Neural cell (in vitro differentiated cells): Measurements from ENCODE around the gene ST14. TPM values are rescaled to one million over a fixed set of nuclear protein-coding genes. Genes with fewer than 3 reads are reported as not detected.

Source experiments
- H2AFZ ChIP-seq: fragments of 200-600, 300-800 bp; sonication (generic), shearing (Covaris generic); 2 replicates; pipeline ENCODE4 v1.6.0; 2014; ENCODE audit warnings: low read depth, mild to moderate bottlenecking, antibody characterized with exemption, low read length, moderate library complexity
- H3F3A ChIP-seq: fragments of 200-600 bp; shearing (Covaris generic); 2 replicates; pipeline ENCODE4 v1.6.1; 2016; ENCODE audit warnings: mild to moderate bottlenecking, moderate library complexity, mixed read lengths, antibody characterized with exemption, low read length; ENCODE audit not compliant: insufficient read depth, poor library complexity, severe bottlenecking
- H3K27ac ChIP-seq: fragments of 200-600, 300-800 bp; sonication (generic), shearing (Covaris generic); 2 replicates; pipeline ENCODE4 v1.5.1; 2014; ENCODE audit warnings: mild to moderate bottlenecking, low read length, moderate library complexity
- H3K27me3 ChIP-seq: fragments of 300-800, 200-600 bp; sonication (generic), shearing (Covaris generic); 2 replicates; pipeline ENCODE4 v1.6.0; 2014; ENCODE audit warnings: mild to moderate bottlenecking, low read depth, low read length, moderate library complexity; ENCODE audit not compliant: insufficient read depth
- H3K36me3 ChIP-seq: fragments of 300-800, 200-600 bp; sonication (generic), shearing (Covaris generic); 2 replicates; pipeline ENCODE4 v1.5.1; 2014; ENCODE audit warnings: mild to moderate bottlenecking, antibody characterized with exemption, low read length, moderate library complexity; ENCODE audit not compliant: insufficient read depth
- H3K4me2 ChIP-seq: fragments of 300-800, 200-600 bp; sonication (generic), shearing (Covaris generic); 2 replicates; pipeline ENCODE4 v1.6.0; 2014; ENCODE audit warnings: mild to moderate bottlenecking, low read length
- H3K4me3 ChIP-seq: fragments of 300-800, 200-600 bp; sonication (generic), shearing (Covaris generic); 2 replicates; pipeline ENCODE4 v1.5.1; 2014; ENCODE audit warnings: mild to moderate bottlenecking, low read length, moderate library complexity
- H3K79me2 ChIP-seq: fragments of 200-600 bp; shearing (Covaris generic); replicated peaks from 2 replicates; pipeline ENCODE4 v1.6.0; 2014; ENCODE audit warnings: mild to moderate bottlenecking, low read length, moderate library complexity; ENCODE audit not compliant: insufficient read depth
- H3K9ac ChIP-seq: fragments of 300-800, 200-600 bp; sonication (generic), shearing (Covaris generic); 2 replicates; pipeline ENCODE4 v1.6.1; 2016; ENCODE audit warnings: mild to moderate bottlenecking, low read length, mixed read lengths
- H3K9me2 ChIP-seq: fragments of 200-600 bp; shearing (Covaris generic); 2 replicates; pipeline ENCODE4 v1.6.1; 2016; ENCODE audit warnings: mild to moderate bottlenecking, low read length, mixed read lengths; ENCODE audit not compliant: insufficient read depth
- H3K9me3 ChIP-seq: fragments of 200-600, 300-800 bp; sonication (generic), shearing (Covaris generic); 2 replicates; pipeline ENCODE4 v1.6.1; 2016; ENCODE audit warnings: mild to moderate bottlenecking, mixed run types, low read length, moderate library complexity, mixed read lengths
- H4K20me1 ChIP-seq: fragments of 200-600 bp; shearing (Covaris generic); 2 replicates; pipeline ENCODE4 v1.6.1; 2016; ENCODE audit warnings: mild to moderate bottlenecking, mixed run types; ENCODE audit not compliant: insufficient read depth
- EP300 ChIP-seq: fragments of 450-650 bp; conservative IDR thresholded peaks from 2 replicates; pipeline ENCODE4 v1.6.1; 2014; ENCODE audit warnings: antibody characterized with exemption, mild to moderate bottlenecking, moderate library complexity; ENCODE audit not compliant: poor library complexity, severe bottlenecking
- EZH2 ChIP-seq: fragments of 200-600, 300-800 bp; shearing (Covaris generic), sonication (generic); IDR thresholded peaks from 2 replicates; pipeline ENCODE4 v1.6.1; 2014; ENCODE audit warnings: antibody characterized with exemption, low read length, borderline replicate concordance, mild to moderate bottlenecking; ENCODE audit not compliant: insufficient read depth, poor library complexity, severe bottlenecking
- MXI1 ChIP-seq: fragments of 450-650 bp; conservative IDR thresholded peaks from 2 replicates; pipeline ENCODE4 v1.6.1; 2014; ENCODE audit warnings: antibody characterized with exemption, mild to moderate bottlenecking; ENCODE audit not compliant: poor library complexity, severe bottlenecking
- POLR2AphosphoS5 ChIP-seq: IDR thresholded peaks from 2 replicates; pipeline ENCODE4 v1.6.1; 2012
- RAD21 ChIP-seq: fragments of 450-650 bp; conservative IDR thresholded peaks from 2 replicates; pipeline ENCODE4 v1.6.1; 2014; ENCODE audit warnings: antibody characterized with exemption, mild to moderate bottlenecking, moderate library complexity
- SMC3 ChIP-seq: fragments of 450-650 bp; conservative IDR thresholded peaks from 2 replicates; pipeline ENCODE4 v1.6.1; 2014; ENCODE audit warnings: antibody characterized with exemption, mild to moderate bottlenecking, moderate library complexity; ENCODE audit not compliant: poor library complexity
- TAF1 ChIP-seq: IDR thresholded peaks from 2 replicates; pipeline ENCODE4 v1.6.1; 2012; ENCODE audit warnings: low read depth
- polyA plus RNA-seq: library from polyadenylated mRNA; depleted of rRNA; stranded (reverse); fragments of >200 nt; gene quantifications from 2 replicates; pipeline ENCODE4 v1.2.3, GENCODE V29; 2014
- TF ChIP-seq, protein P1 (sequence below): IDR thresholded peaks from 2 replicates; pipeline ENCODE4 v1.6.1; 2012; ENCODE audit warnings: borderline replicate concordance
- TF ChIP-seq, protein P2 (sequence below): fragments of 450-650 bp; IDR thresholded peaks from 2 replicates; pipeline ENCODE4 v1.5.1; 2014; ENCODE audit warnings: antibody characterized with exemption, mild to moderate bottlenecking, moderate library complexity; ENCODE audit not compliant: poor library complexity, severe bottlenecking

The ST14 gene
- polyA plus RNA-seq, 1 donor from 2014 or later = not detected

DNA sequence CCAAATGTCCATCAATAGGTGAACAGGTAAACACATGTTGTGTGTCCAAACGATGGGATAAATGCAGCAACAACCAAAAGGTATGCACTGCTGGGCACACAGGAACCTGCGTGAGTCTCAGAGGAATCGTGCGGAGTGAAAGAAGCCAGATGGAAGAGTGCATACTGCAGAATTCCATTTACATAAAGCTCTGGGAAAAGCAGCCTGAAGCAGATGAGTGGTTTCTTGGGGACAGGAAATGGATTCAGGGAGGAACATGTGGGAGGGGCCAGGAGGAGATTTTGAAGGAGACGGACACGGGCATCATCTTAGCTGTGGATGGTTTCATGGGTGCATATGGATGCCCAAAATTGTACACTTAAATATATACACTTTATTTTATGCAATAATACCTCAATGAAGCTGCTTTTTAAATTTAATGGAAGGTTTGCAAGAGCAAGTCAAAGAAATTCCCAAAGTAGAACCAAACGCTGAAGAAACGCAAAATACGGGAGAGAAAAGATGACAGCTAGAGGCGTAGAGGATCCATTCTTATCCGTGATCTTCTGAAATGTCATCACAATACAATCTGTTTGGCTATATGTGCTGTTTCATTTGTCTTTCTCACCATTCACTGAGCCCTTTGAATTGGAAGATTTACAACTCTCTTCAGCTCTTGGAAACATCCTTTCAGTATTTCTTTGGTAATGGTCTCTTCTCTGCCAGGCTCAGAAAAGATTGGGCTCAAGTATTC, 24.5 kb downstream of the ST14 start:
- no peak overlapping the region for H3K9ac ChIP-seq
- no peak overlapping the region for H2AFZ ChIP-seq
- H3K4me2 ChIP-seq = no peak overlapping the region
- no peaks in the 10 kb centered on the region for H3K9me2 ChIP-seq
- TF ChIP-seq TAF1 (no peak), RAD21 (no peak), POLR2AphosphoS5 (no peak), EP300 (no peak), EZH2 (no peak), MXI1 (no peak), SMC3 (no peak)
- TF ChIP-seq, protein P1, sequence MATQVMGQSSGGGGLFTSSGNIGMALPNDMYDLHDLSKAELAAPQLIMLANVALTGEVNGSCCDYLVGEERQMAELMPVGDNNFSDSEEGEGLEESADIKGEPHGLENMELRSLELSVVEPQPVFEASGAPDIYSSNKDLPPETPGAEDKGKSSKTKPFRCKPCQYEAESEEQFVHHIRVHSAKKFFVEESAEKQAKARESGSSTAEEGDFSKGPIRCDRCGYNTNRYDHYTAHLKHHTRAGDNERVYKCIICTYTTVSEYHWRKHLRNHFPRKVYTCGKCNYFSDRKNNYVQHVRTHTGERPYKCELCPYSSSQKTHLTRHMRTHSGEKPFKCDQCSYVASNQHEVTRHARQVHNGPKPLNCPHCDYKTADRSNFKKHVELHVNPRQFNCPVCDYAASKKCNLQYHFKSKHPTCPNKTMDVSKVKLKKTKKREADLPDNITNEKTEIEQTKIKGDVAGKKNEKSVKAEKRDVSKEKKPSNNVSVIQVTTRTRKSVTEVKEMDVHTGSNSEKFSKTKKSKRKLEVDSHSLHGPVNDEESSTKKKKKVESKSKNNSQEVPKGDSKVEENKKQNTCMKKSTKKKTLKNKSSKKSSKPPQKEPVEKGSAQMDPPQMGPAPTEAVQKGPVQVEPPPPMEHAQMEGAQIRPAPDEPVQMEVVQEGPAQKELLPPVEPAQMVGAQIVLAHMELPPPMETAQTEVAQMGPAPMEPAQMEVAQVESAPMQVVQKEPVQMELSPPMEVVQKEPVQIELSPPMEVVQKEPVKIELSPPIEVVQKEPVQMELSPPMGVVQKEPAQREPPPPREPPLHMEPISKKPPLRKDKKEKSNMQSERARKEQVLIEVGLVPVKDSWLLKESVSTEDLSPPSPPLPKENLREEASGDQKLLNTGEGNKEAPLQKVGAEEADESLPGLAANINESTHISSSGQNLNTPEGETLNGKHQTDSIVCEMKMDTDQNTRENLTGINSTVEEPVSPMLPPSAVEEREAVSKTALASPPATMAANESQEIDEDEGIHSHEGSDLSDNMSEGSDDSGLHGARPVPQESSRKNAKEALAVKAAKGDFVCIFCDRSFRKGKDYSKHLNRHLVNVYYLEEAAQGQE = no peak
- TF ChIP-seq, protein P2, sequence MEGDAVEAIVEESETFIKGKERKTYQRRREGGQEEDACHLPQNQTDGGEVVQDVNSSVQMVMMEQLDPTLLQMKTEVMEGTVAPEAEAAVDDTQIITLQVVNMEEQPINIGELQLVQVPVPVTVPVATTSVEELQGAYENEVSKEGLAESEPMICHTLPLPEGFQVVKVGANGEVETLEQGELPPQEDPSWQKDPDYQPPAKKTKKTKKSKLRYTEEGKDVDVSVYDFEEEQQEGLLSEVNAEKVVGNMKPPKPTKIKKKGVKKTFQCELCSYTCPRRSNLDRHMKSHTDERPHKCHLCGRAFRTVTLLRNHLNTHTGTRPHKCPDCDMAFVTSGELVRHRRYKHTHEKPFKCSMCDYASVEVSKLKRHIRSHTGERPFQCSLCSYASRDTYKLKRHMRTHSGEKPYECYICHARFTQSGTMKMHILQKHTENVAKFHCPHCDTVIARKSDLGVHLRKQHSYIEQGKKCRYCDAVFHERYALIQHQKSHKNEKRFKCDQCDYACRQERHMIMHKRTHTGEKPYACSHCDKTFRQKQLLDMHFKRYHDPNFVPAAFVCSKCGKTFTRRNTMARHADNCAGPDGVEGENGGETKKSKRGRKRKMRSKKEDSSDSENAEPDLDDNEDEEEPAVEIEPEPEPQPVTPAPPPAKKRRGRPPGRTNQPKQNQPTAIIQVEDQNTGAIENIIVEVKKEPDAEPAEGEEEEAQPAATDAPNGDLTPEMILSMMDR = no peak
- H4K20me1 ChIP-seq = no peaks in the 10 kb centered on the region
- H3K27ac ChIP-seq = no peak overlapping the region
- H3K9me3 ChIP-seq = no peaks in the 10 kb centered on the region
- H3F3A ChIP-seq = no peaks in the 10 kb centered on the region
- H3K4me3 ChIP-seq = no peak overlapping the region
- no peaks in the 10 kb centered on the region for H3K79me2 ChIP-seq
- H3K27me3 ChIP-seq = no peaks in the 10 kb centered on the region
- H3K36me3 ChIP-seq = no peaks in the 10 kb centered on the region

DNA sequence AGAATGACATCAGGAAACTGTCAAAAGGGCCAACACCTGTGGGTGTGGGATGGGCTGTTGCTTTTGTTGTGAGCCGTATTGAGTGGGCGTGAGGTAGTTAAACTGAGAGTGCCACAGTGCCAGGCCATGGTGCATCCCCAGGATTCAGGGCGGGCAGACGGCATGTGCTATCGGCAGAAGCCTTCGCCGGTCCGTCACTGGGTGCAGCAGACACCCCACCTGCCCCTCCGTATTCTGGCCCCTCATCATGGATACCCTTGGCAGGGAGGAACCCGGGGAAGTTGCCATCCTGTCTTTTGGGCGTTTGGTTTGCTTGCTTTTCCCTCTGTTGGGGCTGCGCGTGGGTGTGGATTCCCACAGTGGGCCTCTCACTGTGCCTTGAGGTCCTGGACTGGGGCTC, 27.5 kb downstream of the ST14 start:
- Histone ChIP-seq H3K36me3 (no peaks in the 10 kb centered on the region), H3K27ac (no peak overlapping the region), H3K79me2 (no peaks in the 10 kb centered on the region), H2AFZ (no peak overlapping the region), H3K9me3 (no peaks in the 10 kb centered on the region), H3K4me2 (no peak overlapping the region), H3K27me3 (no peaks in the 10 kb centered on the region), H3K9me2 (no peaks in the 10 kb centered on the region), H3F3A (no peaks in the 10 kb centered on the region), H4K20me1 (no peaks in the 10 kb centered on the region), H3K4me3 (no peak overlapping the region), H3K9ac (no peak overlapping the region)
- TF ChIP-seq TAF1 (no peak), EP300 (no peak), SMC3 (no peak), EZH2 (no peak), POLR2AphosphoS5 (no peak), MXI1 (no peak), RAD21 (no peak)
- TF ChIP-seq, protein P2 = no peak
- TF ChIP-seq, protein P1 = no peak
